HG03442 (cell line): ENCODE results near the gene NEU4.

Experiments
- ATAC-seq: cut with Tn5 transposase; IDR thresholded peaks from one replicate; pipeline ENCODE4 v1.9.1; 2021; ENCODE audit warnings: mild to moderate bottlenecking, moderate library complexity; ENCODE audit not compliant: unreplicated experiment

NEU4 gene

DNA sequence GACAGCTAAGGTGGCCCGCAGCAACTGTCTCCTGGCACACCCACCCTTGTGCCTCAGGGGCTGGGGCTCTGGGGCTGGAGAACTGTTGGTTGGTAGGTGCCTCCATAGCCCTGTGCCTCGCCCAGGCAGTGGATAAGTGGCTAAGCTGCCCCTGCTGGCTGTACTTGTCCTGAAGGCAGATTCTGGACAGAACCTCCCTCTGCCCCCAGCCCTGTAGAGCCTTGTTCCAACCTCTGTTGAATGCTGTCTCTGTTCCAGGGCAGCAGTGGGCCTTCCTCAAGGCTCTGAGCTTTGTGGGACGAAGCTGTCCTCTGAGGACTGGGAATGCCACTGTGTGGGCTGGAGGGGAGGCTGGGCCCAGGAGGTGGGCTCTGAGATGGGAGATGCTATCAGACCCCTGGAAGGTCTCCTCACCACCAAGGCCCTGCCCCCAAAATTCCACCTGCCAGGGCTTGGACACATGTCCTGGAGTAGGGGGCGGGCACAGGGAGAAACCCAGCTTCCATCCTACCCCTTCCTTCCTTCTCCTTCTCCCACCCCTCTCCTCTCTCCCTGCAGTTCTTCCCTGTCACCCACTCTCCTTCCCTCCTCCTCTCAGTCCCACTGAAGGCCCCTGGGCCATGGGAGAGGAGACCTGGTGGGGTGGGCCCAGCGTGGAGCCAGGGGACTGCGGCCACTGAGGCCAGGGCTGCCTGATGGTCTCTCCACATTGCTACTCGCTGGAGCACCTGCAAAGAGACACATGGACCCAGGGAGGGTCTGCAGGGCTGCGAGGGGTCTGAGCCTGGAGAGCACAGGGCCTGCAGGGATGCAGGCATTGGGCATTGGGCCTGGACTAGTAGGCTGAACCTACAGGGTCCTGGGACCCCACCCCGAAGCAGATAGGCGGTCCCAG lies 51.4 kb downstream of the NEU4 start:
- ATAC-seq = no peak

DNA sequence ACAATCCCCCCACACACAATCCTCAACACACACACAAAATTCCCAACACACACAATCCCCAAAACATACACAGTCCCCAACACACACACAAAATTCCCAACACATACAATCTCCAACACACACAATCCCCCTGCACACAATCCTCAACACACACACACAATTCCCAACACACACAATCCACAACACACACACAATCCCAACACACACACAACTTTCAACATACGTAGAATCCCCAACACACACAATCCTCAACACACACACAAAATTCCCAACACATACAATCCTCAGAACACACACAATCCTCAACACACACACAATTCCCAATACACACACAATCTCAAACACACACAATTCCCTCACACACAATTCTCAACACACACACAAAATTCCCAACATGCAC lies 52.3 kb downstream of the NEU4 start:
- ATAC-seq = no peak

DNA sequence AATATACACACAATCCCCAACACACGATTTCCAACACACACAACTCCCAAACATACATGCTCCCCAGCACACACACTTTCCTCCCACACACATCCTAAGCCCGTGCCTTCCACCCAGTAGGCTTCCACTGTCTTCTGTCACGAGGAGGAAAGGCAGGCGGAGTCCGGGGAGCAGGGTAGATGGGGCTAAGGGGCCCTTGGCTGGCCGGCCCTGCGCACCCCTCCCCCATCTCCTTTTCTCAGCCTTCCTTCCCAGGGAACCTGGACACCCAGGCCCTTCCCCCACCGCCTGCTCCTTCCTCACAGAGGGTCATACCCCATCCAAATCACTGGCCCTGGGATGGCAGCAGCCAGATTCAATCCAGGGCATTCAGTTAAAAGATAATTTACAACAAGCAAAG lies 53.1 kb downstream of the NEU4 start:
- no peak for ATAC-seq

DNA sequence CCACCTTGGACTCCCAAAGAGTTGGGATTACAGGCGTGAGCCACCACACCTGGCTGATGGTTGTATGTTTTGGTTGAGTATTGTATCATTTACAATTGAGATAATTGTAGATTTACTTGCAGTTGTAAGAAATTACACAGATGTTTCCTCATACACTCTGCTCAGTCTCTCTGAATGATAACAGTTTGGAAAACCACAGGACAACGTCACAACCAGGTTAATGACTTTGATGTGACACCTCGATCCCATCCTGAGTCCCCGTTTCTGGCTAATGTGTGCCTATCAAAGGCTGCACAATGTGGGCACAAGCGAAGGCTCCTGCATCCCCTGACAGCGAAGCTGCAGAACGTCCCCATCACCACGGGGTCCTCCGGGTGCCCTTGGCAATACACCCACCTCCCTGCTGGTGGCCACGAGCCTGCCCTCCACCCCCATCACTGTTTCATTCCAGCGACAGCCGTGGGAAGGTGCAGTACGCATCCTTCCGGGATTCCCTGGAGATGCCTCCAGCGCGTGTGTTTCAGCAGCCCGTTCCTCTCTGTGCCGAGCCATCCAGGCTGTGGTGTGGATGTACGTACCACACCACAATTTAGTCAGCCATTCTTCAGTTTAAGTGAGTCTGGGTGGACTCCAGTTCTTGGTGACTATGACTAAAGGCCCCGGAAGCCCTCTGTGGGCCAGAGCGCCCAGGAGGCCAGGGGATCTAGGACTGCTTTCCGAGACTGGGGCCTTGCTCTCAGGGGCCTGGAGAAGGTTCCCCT lies 54.0 kb downstream of the NEU4 start:
- no peak for ATAC-seq

DNA sequence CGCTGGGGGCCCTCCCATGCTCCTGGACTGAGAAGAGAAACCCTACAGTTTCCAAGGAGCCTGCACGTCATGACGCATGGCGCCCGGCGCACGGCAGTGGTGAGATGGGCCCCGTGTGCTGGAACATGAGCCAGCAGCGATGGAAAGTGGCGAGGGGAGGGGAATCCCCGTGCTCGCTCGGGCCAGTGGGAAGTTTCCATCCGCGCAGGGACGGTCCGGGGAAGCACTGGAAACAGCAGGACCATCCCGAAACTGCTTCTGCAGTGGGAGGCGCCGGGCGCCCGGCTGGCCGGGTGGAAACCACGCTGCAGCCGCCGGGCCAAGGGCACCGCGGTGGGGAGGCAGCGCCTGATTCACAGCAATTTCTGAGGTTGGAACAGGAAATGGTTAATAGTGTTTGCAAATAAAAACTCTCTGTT lies 54.6 kb downstream of the NEU4 start:
- no peak for ATAC-seq

DNA sequence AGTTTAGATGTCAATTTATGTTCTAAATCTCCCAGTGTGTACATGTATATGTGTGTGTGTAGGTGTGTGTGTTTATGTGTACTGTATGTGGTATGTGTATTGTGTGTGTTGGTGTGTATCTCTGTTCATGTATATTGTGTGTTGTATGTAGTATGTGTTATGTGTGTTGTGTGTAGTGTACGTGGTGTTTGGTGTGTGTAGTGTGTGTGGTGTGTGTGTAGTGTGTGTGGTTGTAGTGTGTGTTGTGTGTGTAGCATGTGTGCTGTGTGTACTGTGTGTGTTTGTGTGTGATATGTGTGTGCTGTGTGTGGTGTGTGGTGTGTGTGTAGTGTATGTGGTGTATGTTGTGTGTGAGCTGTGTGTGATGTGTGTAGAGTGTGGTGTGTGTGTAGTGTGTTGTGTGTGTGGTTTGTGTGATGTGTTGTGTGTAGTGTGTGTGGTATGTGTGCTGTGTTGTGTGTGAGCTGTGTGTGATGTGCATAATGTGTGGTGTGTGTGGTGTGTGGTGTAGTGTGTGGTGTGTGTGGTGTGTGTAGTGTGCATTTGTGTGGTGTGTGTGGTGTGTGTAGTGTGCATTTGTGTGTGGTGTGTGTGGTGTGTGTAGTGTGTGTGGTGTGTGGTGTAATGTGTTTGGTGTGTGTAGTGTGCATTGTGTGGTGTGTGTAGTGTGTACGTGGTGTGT lies 55.3 kb downstream of the NEU4 start:
- no peak for ATAC-seq

DNA sequence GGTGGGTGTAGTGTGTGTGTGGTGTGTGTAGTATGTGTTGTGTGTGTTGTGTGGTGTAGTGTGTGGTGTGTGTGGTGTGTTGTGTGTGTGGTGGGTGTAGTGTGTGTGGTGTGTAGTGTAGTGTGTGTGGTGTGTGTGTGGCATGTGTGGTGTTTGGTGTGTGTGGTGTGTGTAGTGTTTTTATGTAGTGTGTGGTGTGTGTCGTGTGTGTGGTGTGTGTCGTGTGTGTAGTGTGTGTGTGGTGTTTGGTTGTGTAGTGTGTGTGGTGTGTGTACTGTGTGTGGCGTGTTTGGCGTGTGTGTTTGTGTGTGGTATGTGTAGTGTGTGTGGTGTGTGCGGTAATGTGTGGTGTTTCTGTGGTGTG lies 55.8 kb downstream of the NEU4 start:
- no peak for ATAC-seq

DNA sequence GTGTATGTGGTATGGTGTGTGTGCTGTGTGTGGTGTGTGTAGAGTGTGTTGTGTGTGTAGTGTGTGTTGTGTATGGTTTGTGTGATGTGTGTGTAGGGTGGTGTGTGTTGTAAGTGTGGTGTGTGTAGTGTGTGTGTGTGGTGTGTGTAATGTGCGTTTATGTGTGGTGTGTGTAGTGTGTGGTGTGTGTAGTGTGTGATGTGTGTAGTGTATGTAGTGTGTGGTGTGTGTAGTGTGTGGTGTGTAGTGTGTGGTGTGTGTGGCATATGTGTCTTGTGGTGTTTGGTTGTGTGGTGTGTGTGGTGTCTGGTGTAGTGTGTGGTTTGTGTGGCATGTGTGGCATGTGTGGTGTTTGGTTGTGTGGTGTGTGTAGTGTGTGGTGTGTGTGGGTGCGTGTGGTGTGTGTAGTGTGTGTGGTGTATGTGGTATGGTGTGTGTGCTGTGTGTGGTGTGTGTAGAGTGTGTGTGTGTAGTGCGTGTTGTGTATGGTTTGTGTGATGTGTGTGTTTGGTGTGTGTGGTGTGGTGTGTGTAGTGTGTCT lies 56.5 kb downstream of the NEU4 start:
- no peak for ATAC-seq

DNA sequence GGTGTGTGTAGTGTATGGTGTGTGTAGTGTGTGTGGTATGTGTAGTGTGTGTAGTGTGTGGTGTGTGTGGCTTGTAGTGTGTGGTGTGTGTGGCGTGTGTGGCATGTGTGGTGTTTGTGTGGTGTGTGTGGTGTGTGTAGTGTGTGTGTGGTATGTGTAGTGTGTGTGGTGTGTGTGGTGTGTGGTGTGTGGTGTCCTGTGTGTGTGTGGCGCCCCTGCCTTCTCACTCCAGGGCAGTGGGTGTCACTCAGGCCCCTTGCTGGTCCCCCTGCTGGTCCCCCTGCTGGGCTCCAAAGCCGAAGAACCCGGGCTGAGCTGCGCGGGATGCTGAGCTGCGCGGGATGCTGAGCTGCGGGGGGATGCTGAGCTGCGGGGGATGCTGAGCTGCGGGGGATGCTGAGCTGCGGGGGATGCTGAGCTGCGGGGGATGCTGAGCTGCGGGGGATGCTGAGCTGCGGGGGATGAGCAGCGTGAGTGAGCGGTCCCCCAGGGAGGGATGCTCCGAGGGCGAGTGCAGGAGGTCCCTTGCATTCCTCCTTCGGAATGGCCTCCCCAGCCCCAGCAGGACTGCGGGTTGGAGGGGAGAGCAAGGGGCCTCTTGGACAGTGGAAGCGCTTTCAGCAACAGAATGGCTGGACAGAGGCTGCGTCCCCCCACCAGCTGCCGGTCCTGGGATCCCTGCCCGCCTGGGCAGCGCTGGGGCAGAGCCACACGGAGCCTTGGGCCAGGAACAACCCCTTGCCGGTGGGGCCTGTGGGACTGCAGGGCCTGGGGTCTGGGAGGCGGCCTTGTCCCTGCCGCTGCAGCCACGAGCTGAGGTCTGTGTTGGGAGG lies 57.2 kb downstream of the NEU4 start:
- no peak for ATAC-seq
